Stimulated activated CD8-positive, alpha-beta memory T cell treated with anti-CD3 and anti-CD28 coated beads, Interleukin-7, amount 100 ng/mL, for 1 hour (primary cell): Measurements from ENCODE around the gene SFSWAP.
"Not testable (repeated sequence)": the region's sequence is repeated elsewhere in the genome, so short reads cannot be mapped to it uniquely, and the experiment has no call there.

Experiments
- DNase-seq, 2 donors: peaks; one replicate each; pipeline ENCODE4 v3.0.0-alpha.2; 2020; ENCODE audit warnings: low read depth in 2 of 2

The SFSWAP gene

GRCh38 chr12:131679186-131679585 lies 31.7 kb upstream of the SFSWAP start:
- DNase-seq = not testable (repeated sequence)

DNA sequence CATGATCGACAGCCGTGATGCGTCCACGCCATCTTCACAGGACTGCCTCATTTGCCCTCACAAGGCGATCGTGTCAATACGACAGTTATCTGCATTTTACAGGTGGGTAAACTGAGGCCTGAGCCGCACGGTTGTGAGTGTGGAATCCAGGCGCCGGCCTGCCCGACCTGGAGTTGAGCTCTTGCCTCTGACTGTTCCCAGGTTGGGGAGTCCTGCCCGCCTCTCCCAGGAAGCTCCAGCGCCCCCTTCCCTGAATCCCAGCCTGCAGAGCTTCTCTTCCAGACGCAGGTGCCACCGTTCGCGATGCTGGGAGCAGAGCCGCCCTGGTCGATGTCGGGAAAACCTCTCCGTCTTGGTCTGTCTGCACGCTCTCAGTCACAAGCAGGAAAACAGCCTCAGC lies 31.1 kb upstream of the SFSWAP start:
- not testable (repeated sequence) for DNase-seq

DNA sequence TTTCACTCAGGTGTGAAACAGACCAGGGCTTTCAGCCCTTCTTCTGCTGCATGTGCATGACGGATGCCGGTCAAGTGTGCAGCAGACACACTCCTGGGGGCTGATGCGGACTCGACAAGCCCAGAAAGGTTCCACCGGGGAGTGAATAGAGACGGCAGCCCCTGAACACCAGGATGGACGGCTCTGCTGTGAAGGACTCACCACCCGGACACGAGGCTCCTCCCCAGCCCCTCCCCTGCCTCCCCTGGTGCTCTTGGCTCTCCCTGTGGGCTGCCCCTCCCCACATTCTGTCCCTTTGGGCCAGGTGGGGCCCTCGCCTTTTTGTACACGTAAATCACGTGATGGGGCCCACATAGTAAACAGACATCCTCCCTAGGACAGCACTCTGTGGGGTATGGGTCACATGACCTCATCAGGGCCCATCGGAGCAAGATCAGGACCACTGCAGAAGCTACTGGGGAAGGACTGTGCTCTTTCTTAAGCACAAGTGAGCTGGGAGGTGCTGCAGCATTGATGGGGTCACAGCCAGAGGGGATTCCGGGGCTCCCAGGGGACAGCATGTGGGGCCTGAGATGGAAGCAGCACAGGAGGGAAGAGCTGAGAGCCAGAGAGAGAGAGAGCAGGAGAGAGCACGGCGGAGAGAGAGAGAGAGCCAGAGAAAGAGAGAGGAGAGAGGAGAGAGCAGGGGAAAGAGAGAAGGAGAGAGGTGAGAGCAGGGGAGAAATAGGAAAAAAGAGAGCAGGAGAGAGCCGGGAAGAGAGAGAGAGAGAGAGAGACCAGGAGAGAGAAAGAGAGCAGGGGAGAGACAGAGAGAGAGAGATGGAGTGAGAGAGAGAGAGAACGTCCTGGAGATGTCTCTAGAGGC lies 30.3 kb upstream of the SFSWAP start:
- DNase-seq = not testable (repeated sequence)

DNA sequence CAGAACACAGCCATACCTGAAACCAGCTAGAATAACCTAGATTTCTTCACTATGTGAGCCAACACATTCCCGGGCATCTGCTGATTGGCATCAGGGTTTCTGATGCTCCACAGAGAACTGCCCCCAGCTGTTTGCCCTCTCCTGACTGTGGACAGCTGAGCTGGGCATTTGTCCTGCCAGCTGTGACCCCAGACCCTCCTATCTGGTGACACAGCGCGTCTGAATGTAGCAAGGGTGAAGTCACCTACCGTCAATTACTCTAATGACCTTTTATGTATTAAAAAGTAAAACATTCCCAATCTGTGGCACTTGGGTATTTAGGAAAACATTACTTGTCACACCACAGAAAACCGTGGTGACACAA lies 29.7 kb upstream of the SFSWAP start:
- no peak for DNase-seq

DNA sequence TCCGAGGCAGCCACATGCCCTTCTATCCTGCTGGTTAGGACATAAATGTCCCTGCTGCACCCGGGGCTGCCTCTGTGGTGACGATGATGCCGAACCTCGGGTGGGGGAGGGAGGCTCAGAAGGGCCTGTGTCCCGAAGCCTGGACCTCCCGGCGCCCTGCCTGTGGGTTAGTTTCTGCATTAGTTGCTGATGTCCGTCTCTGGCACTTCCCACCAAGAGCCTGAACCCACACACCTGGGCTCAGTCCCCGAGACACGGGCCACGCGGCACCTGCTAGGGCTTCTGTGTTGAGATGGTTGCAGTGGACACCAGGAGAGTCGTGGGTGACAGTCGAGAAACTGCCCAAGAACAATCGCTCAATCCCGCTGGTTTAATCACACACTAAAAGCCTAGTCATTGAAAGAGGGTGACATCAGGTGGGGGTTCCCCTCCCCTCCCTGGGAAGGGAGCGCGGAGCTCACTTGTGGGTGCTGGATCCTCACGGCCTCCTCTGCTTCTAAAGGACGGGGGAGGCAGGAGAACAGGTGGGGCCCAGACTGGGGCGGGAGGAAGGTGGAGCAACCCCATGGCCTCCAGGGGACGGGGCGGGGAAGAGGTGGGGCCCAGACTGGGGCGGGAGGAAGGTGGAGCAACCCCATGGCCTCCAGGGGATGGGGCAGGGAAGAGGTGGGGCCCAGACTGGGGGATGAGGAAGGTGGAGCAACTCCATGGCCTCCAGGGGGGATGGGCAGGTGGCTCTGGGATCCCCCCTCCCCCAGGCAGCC lies 29.0 kb upstream of the SFSWAP start:
- peak in 1 of 2 donors; percentile 3 for DNase-seq

DNA sequence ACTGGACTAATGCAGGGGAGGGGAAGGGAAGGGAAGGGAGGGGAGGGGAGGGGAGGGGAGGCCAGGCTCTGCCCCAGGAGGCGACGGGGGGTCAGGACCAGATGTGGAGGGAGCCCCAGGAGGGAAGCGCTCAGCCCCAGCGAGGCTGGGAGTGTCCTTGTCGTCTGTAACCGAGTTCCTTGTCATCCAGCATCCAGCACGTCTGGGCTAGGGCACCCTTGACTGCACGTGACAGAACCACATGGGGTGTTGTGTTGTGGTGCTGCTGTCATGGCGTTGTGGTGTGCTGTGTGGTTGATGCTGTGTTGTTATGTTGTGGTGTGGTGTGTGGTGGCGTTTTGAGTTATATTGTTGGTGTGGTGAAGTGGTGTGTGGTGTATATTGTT lies 28.4 kb upstream of the SFSWAP start:
- no peak for DNase-seq

DNA sequence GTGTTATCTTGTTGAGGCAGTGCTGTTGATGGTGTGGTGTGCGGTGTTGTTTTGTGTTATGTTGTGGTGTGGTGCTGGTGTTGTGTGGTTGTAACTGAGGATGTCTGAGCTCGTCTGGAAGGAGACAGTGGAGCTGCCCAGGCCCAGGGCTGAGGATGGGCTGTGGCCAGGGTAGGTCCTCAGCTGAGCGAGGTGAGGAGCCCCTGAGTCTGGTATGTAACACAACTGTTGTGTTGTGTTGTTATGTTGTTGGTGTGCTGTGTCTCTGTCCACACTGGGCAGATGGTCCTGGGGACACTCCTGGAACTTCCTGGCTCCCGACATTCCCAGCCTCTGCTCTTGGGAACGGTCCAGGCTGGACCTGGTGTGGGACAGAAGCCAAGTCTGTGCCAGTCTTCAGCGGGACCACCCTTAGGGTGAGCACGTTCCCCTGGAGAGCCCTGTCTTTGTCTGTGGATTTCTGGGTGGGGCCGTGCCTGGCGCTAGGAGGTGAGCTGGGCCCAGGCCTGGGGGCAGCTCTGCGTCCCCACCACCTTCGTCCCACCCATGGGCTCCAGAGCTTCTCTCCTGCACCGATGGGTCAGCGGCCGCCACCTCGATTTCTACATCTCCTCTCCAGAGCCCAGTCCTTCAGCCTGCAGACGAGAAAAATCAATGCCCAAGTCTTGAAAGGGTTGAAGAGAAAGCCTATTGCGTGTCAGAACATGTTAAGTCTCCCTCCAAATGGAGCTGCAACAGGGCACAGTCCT lies 27.4 kb upstream of the SFSWAP start:
- no peak for DNase-seq

DNA sequence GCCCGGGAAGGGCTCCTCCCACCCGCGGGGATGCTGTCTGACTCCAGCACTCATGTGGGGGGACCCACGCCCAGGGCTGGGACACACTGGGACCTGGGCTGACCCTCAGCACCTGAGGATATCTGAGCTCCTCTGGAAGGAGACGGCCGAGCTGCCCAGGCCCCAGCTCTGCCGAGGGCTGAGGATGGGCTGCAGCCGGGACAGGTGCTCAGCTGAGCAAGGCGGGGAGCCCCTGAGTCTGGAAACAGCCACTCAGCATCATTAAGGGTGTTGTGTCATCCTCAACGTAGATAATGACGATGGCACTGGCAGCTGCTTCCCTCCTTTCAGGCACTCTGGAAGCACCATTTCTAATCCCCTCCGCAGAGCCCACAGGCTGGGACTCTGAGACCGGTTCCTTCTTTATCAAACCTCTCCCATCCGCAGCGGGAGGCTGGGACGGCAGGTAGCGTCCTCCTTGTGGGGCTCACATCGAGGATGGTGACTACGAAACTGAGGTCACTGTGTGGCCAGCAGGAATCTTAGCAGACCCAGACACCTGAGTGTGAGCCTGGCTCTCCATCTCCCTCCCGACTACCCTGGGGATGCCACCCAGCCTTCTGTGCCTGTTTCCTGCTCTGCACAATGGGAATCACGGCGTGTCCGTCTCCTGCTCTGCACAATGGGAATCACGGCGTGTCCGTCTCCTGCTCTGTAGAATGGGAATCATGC lies 26.7 kb upstream of the SFSWAP start:
- DNase-seq = no peak

GRCh38 chr12:131687346-131688125 lies 23.4 kb upstream of the SFSWAP start:
- no peak for DNase-seq

GRCh38 chr12:131688131-131688844 lies 22.6 kb upstream of the SFSWAP start:
- DNase-seq = no peak

DNA sequence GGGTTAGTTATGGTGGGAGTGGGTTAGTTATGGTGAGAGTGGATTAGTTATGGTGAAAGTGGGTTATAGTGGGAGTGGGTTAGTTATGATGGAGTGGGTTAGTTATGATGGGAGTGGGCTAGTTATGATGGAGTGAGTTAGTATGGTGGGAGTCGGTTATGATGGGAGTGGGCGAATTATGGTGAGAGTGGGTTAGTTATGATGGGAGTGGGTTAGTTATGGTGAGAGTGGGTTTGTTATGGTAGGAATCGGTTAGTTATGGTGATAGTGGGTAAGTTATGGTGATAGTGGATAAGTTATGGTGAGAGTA lies 22.1 kb upstream of the SFSWAP start:
- no peak for DNase-seq

DNA sequence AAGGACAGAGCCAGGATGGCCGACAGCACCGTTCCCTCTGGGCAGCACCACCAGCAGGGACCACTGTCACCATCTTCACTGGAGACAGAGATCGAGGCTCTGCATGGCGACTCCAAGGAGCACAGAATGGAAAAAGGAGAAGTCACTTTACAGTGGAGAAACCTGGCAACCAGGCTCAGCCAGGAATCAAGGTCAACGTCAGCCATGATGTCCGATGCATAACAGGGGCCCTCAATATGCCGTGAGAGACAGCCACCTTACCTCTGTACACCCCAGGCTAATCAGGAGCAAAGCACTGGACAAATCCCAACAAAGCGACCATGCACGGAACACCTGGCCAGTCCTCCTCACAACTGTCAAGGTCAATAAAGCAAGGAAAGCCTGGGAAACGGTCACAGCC lies 20.6 kb upstream of the SFSWAP start:
- no peak for DNase-seq

GRCh38 chr12:131692431-131692830 lies 18.5 kb upstream of the SFSWAP start:
- DNase-seq = no peak

DNA sequence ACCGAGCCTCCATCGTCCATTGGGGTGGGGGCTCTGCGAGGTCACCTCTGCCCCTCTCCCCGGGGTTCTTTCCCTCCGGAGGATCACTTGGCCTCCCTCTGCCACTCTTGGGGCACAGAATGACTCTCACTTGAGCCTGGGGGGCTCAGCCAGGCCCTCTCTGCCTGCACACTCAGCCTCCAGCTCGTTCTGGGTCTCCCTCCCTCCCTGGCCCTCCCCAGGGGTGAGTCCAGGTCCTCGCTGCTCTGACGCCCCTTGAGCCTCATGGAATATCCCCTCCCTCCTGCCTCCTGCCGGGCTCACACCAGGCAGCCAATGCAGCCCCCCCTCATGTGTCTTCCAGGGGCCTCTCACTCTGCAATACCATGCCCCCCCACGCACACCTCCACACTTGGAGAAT lies 17.7 kb upstream of the SFSWAP start:
- no peak for DNase-seq

DNA sequence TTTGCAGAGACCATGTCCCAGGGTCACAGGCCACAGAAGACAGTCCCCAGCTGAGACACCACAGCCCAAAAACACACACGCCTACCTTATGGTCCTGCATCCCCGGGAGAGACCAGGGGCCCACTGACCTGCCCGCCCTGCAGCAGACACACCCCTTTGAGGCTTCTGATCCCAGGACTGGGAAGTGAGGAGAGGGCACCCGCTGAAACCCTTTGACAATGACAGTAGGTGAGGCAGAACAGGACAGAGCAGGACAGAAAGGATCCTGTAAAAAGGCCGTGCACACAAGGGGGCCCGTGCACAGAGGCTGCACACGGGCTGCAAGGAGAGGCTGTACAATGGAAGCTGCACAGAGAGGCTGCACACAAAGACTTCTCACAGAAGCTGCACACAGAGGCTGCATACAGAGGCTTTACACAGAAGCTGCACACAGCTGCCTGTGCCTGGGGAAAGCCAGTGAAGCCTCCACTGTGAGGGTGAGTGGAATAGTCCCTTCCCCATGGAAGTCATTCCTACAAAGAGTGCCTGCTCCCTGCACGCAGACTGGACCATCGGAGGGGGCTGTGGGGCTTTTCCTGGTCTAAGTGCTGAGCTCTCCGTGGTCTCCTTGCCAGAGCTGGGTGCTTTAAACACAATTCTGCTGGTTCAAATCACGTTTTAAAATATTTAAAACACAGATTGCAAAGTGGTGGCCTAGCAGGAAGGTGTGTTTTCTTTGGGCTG lies 16.6 kb upstream of the SFSWAP start:
- no peak for DNase-seq

GRCh38 chr12:131695968-131696367 lies 14.9 kb upstream of the SFSWAP start:
- DNase-seq = no peak

- no peak for DNase-seq
These were observed 12.6 kb upstream of the SFSWAP start for GRCh38 chr12:131698286-131698685.

DNA sequence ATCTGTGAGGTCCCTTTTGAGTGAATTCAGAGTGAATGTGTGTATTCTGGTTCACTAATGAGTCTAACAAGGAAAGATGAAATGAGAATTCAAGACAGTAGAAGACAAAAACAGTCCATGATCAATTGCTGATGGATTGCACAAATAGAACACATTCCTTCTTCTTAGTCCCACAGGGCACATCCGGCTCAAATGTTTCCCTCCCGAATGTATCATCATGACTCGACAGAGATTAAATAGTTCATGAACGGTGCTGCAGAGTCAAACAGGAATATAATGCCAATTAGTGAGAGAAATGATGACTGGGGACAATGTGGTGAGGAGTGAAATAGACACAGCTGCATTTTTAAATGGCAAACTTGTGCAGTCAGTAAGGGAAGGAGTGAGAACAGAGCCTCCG lies 11.5 kb upstream of the SFSWAP start:
- DNase-seq = no peak

- DNase-seq = no peak
These were observed 10.6 kb upstream of the SFSWAP start for GRCh38 chr12:131700271-131700670.
